GM19463 (cell line): ENCODE measurements around the gene TMEM18.

ENCODE experiments used
- ATAC-seq: cut with Tn5 transposase; IDR thresholded peaks from one replicate; pipeline ENCODE4 v1.9.1; 2021; ENCODE audit warnings: mild to moderate bottlenecking, moderate library complexity; ENCODE audit not compliant: unreplicated experiment

The TMEM18 gene

GRCh38 chr2:653645-654425, 23.4 kb downstream of the TMEM18 start:
- ATAC-seq, result no peak

GRCh38 chr2:652881-653480, 24.2 kb downstream of the TMEM18 start:
- no peak for ATAC-seq

- no peak for ATAC-seq
These were observed 25.2 kb downstream of the TMEM18 start for GRCh38 chr2:651951-652373.

- no peak for ATAC-seq
These were observed 26.6 kb downstream of the TMEM18 start for GRCh38 chr2:650343-651310.

GRCh38 chr2:649426-650342, 27.5 kb downstream of the TMEM18 start:
- no peak for ATAC-seq

- ATAC-seq, result no peak
These were observed 28.5 kb downstream of the TMEM18 start for GRCh38 chr2:648476-649424.

- ATAC-seq, result no peak
These were observed 29.4 kb downstream of the TMEM18 start for GRCh38 chr2:647691-648231.

GRCh38 chr2:647003-647560, 30.1 kb downstream of the TMEM18 start:
- no peak for ATAC-seq

- ATAC-seq, result no peak
These were observed 32.3 kb downstream of the TMEM18 start for GRCh38 chr2:644871-645270.

GRCh38 chr2:643761-644160, 33.4 kb downstream of the TMEM18 start:
- ATAC-seq, result no peak

- no peak for ATAC-seq
These were observed 33.9 kb downstream of the TMEM18 start for GRCh38 chr2:643334-643733.

GRCh38 chr2:641872-642815, 35.1 kb downstream of the TMEM18 start:
- no peak for ATAC-seq

- no peak for ATAC-seq
These were observed 35.9 kb downstream of the TMEM18 start for GRCh38 chr2:641164-641871.

GRCh38 chr2:639703-640102, 37.5 kb downstream of the TMEM18 start:
- no peak for ATAC-seq

GRCh38 chr2:637804-638203, 39.4 kb downstream of the TMEM18 start:
- no peak for ATAC-seq

GRCh38 chr2:637406-637776, 39.8 kb downstream of the TMEM18 start:
- ATAC-seq, result no peak
